Activated CD8-positive, alpha-beta T cell treated with anti-CD3 and anti-CD28 coated beads, Interleukin-2, amount 10 ng/mL, durations not matched to agents 7 days and 5 days (primary cell): ENCODE measurements around the gene RAB14. TPM values are rescaled to one million over a fixed set of nuclear protein-coding genes. Genes with fewer than 3 reads are reported as not detected.

Experiments used
- ATAC-seq: fragments of 150-1000 bp; cut with Tn5 transposase; one replicate; pipeline ENCODE4 v1.10.0; 2021; ENCODE audit warnings: moderate library complexity
- CTCF ChIA-PET: fragments of 350-600 bp; sonication (Branson Sonifier 250); formaldehyde crosslinking; loops from one replicate; lab custom pipeline; 2021; ENCODE audit warnings: antibody characterized with exemption; lab: Charles Lee
- POLR2A ChIA-PET: fragments of 350-600 bp; sonication (Branson Sonifier 250); formaldehyde crosslinking; loops from one replicate; lab custom pipeline; 2021; ENCODE audit warnings: antibody characterized with exemption; lab: Charles Lee
- DNase-seq: peaks from one replicate; pipeline ENCODE4 v3.0.0-alpha.2; 2020
- H3K27ac Mint-ChIP-seq: one replicate; pipeline ENCODE4 v1.8.0; 2021; ENCODE audit warnings: mild to moderate bottlenecking, mixed read lengths
- H3K27me3 Mint-ChIP-seq: one replicate; pipeline ENCODE4 v1.8.0; 2021; ENCODE audit warnings: low read depth, mixed read lengths
- H3K36me3 Mint-ChIP-seq: one replicate; pipeline ENCODE4 v1.8.0; 2021; ENCODE audit warnings: low read depth, mixed read lengths
- H3K4me1 Mint-ChIP-seq: one replicate; pipeline ENCODE4 v1.8.0; 2021; ENCODE audit warnings: low read depth, mixed read lengths
- H3K4me3 Mint-ChIP-seq: one replicate; pipeline ENCODE4 v1.8.0; 2021; ENCODE audit warnings: mild to moderate bottlenecking, mixed read lengths
- H3K9me3 Mint-ChIP-seq: one replicate; pipeline ENCODE4 v1.8.0; 2022; ENCODE audit warnings: mixed read lengths; ENCODE audit not compliant: insufficient read depth
- total RNA-seq, 2 experiments: library from RNA; stranded (reverse); gene quantifications; one replicate each; pipeline ENCODE4 v1.2.3, GENCODE V29; 2021

Gene RAB14
- 10 to 100 TPM; 56.7 to 68.2 TPM for total RNA-seq

DNA sequence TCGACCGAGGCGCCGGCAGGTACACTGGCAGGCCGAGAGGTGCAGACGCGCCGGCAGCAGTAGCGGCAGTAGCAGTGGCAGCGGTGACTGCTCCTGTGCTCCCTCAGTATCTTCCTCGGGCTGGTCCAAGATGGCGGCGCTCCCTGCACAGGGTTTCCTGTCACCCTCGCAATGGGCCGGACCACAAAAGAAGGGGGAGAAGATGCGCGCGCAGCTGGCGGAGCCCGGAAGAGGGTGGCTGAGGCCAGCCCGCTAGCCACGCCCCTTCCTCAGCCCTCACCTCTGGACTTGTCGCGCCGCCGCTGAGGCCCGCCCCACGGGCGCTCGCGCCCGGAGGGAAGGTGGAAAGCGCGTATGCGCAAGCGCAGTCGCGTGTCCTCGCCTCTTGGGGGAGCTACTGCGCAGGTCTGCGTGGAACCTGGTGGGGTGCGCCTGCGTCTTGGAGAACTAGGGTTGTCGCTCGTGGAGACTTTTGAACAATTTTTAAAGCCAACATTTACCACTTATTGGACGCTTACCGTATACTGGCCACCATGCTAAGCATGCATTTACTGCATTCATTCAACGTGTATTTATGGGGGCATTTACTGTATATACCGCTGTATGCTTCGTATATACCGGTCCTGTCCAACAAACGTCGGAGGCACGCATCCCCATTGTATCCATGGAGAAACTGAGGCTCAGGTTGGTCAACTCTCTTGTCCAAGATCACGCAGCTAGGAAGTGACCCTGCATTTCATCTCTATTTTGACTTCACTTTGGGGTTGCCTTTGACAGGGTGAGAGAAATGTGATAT is at the start of gene RAB14:
Gene RAB14 (minus strand): TSS at position 132 of the 796 bp plus-strand sequence. CDS start 8,457 bp downstream, outside the sequence.
- Mint-ChIP-seq H3K9me3 (no peaks in the 10 kb centered on the region), H3K4me1 (peaks cover 55% of the 10 kb centered on the region), H3K27ac (peak within 1 kb of the TSS; percentile 95), H3K36me3 (peaks cover 25% of the 10 kb centered on the region), H3K27me3 (no peaks in the 10 kb centered on the region), H3K4me3 (peak within 1 kb of the TSS; percentile 96)
- peak; percentile 89 for ATAC-seq
- CTCF ChIA-PET, result interaction anchor here (1.0 to 3.3 kb wide), 7 partner anchors 12 to 192 kb away, joined by 3 to 15 read pairs (median 4); no protein-coding TSS in a partner anchor
- peak; percentile 100 for DNase-seq
- POLR2A ChIA-PET, result interaction anchor here (1.1 to 3.2 kb wide), 5 partner anchors 11 to 33 kb away, joined by 4 to 14 read pairs (median 6); no protein-coding TSS in a partner anchor

DNA sequence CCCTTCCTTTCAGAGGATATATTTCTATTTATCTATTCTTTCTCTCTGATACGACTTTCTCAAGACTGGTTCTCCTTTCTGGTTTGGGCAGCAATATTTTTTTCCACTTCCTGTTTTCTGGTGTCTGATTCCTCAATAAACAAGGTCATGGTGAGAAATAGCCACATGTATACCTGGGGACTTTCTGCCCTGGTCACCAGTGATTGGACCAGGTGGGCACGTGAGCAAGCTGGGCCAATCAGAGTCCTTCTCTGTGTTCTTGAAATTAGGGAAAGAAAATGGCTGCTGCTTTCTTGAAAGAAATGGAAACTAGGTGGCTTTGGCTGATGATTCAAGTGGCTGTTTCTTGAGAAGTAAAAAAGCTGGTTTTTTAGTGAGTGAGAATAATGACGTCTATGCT is 47.9 kb upstream of the RAB14 start:
- DNase-seq (no peak), ATAC-seq (no peak)
- Mint-ChIP-seq H3K9me3 (no peaks in the 10 kb centered on the region), H3K36me3 (no peaks in the 10 kb centered on the region), H3K4me3 (no peak overlapping the region), H3K27ac (no peak overlapping the region), H3K27me3 (no peaks in the 10 kb centered on the region), H3K4me1 (peaks cover 3% of the 10 kb centered on the region)
- CTCF ChIA-PET, result interaction anchor here (1.5 kb wide), 1 partner anchor 29 kb away, joined by 4 read pairs; no protein-coding TSS in a partner anchor
- POLR2A ChIA-PET, result no interaction called here

DNA sequence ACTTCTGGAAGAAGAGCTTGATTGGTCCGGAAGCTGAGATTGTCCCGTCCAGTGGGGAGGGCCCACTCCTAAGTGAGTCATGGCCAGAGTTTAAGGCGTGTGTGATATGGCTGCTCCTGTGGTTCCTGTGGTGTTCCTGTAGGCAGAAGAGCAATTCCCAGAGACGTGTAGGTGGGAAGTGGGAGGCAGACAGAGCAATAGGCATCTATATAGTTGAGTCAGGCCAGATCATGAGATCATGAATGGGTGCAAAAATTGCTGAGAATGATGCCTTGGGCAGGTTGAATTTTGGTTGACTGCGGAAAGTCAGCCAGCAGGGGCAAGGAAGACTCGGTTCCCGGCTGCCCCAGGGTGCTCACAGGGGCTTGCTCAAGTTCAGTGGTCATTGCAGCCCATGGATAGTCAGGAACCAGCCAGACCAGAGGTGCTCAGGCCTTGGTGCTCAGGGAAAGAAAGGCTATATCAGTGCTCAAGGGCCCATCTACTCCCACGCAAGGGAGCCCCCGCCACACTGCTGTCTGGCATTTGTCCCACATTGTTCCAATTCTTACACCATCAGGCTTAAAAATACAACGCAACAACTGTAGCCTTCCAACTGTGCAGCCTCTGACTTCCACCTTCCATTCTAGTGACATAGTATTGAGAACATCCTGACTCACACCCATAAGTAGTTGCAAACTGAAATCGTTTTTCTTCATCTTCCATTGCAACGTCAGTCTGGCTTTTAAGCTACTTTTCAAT is 45.3 kb upstream of the RAB14 start:
- Mint-ChIP-seq H3K9me3 (peaks cover 7% of the 10 kb centered on the region), H3K27me3 (no peaks in the 10 kb centered on the region), H3K4me3 (no peak overlapping the region), H3K36me3 (peaks cover 5% of the 10 kb centered on the region), H3K4me1 (no peaks in the 10 kb centered on the region), H3K27ac (no peak overlapping the region)
- ChIA-PET CTCF (interaction anchor here (1.2 to 1.3 kb wide), 2 partner anchors 31 to 33 kb away, joined by 5 to 6 read pairs; no protein-coding TSS in a partner anchor), POLR2A (no interaction called here)
- DNase-seq, result no peak
- no peak for ATAC-seq

DNA sequence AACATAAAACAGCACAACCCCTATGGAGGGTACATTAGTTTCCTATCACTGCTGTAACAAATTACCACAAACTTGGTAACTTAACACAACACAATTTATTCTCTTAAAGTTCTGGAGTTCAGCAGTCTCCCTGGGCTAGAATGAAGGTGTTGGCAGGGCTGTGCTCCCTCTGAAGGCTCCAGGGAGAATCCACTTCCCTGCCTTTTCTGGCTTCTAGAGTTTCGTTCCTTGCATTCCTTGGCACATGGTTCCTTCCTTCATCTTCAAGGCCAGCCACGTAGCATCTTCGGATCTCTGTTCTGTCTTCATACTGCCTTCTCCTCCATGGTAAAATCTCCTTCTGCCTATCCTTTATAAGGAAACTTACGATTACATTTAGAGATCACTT is 41.3 kb upstream of the RAB14 start:
- Mint-ChIP-seq H3K9me3 (peaks cover 7% of the 10 kb centered on the region), H3K36me3 (peaks cover 5% of the 10 kb centered on the region), H3K4me1 (no peaks in the 10 kb centered on the region), H3K27ac (no peak overlapping the region), H3K27me3 (no peaks in the 10 kb centered on the region), H3K4me3 (no peak overlapping the region)
- DNase-seq (no peak), ATAC-seq (no peak)
- CTCF ChIA-PET, result interaction anchor here (1.1 kb wide), 2 partner anchors 12 to 29 kb away, joined by 3 read pairs; no protein-coding TSS in a partner anchor
- POLR2A ChIA-PET, result no interaction called here

DNA sequence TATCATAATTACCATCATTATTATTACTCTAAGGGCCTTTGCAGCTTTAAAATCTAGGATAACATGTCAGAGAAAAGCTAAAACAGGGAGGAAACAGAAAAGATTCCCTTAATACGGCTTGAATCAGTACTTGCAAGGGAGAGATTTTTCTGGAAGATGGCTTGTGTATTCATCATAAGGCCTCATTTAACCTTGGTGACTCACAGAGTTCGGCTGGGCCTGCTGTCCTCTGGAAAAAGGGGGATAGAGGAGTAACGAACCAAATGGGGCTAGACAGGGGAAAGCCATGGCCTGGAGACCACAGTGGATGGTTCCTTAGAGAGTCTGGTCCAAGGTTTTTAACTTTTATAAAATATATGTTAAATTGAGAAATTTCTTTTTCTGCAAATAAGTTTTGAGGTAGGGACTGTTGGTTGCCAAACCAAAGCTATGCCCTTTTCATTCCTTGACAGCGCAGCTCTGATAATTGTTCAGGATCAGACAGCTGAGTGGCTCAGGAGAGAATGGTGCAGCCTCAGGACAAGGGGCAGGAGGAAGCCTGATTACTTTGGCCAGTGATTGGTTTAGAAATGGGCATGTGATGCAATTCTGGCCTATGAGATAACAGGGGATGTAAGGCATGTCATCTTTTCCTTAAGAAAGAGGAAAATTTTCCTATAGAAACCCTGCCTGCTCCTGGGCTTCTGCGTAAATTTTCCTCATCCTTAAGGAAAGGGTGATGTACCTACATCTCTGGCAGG is 40.7 kb upstream of the RAB14 start:
- H3K4me3 Mint-ChIP-seq, result no peak overlapping the region
- no peaks in the 10 kb centered on the region for H3K27me3 Mint-ChIP-seq
- peaks cover 5% of the 10 kb centered on the region for H3K36me3 Mint-ChIP-seq
- no peaks in the 10 kb centered on the region for H3K4me1 Mint-ChIP-seq
- no peak overlapping the region for H3K27ac Mint-ChIP-seq
- ATAC-seq (no peak), DNase-seq (no peak)
- ChIA-PET POLR2A (no interaction called here), CTCF (interaction anchor here (0.8 to 2.0 kb wide), 4 partner anchors 29 to 182 kb away, joined by 3 to 6 read pairs (median 3); no protein-coding TSS in a partner anchor)
- peaks cover 7% of the 10 kb centered on the region for H3K9me3 Mint-ChIP-seq

DNA sequence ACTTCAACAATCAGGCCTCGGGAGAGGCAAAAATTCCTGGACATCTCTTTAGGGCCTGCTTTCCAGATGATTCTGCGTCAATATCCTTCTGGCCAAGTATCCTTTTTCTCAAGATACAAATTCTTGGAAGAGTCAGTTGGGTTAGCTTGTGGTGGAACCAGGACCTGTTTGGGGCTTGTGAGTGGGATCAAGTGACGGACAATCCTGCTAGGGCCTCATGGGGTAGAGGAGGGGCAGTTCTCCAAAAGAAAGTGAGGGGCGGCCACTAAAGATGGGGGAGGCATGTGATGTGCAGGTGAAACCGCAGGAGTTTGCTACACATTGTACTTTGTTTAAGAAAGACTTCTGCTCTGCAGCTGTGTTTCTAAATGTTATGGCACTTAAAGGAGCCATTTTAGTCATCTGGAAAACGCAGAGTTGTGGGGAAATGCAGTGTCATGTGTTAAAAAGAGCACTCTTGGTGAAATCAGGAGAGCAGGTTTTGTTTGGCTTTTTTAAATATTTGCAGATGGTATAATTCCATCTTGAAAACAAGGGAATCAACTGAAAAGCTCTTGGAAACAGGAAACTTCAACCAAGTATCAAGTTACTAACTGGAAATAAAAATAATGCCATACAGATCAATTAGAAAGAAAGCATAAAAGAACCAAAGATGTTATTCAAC is 38.9 kb upstream of the RAB14 start:
- Mint-ChIP-seq H3K27me3 (no peaks in the 10 kb centered on the region), H3K4me1 (no peaks in the 10 kb centered on the region), H3K4me3 (no peak overlapping the region), H3K9me3 (peaks cover 7% of the 10 kb centered on the region), H3K36me3 (peaks cover 5% of the 10 kb centered on the region), H3K27ac (no peak overlapping the region)
- ChIA-PET POLR2A (no interaction called here), CTCF (interaction anchor here (1.1 to 2.0 kb wide), 2 partner anchors 38 to 79 kb away, joined by 3 to 6 read pairs; no protein-coding TSS in a partner anchor)
- no peak for ATAC-seq
- DNase-seq, result no peak

DNA sequence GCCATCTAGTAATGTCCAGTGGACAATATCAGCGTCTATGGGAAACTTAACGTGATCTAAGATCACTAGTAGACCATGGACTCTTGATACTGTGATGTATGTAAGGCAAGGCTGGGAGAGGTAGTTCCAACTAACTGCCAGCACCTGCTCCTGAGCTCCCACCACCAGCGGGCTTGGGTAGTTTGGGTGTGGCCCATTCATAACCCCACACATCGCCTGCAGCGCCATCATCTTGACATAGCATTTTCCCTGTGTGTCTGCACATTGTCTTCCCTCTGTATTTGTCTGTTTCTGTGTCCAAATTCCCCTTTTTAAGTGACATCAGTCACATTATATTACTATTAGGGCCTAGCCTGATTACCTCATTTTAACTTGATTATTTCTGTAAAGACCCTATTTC is 38.2 kb upstream of the RAB14 start:
- no peak for DNase-seq
- no peak overlapping the region for H3K4me3 Mint-ChIP-seq
- H3K4me1 Mint-ChIP-seq, result no peaks in the 10 kb centered on the region
- ChIA-PET POLR2A (no interaction called here), CTCF (interaction anchor here (1.1 kb wide), 1 partner anchor 80 kb away, joined by 3 read pairs; no protein-coding TSS in a partner anchor)
- no peak for ATAC-seq
- no peak overlapping the region for H3K27ac Mint-ChIP-seq
- H3K36me3 Mint-ChIP-seq, result peaks cover 5% of the 10 kb centered on the region
- no peaks in the 10 kb centered on the region for H3K27me3 Mint-ChIP-seq
- peaks cover 7% of the 10 kb centered on the region for H3K9me3 Mint-ChIP-seq

DNA sequence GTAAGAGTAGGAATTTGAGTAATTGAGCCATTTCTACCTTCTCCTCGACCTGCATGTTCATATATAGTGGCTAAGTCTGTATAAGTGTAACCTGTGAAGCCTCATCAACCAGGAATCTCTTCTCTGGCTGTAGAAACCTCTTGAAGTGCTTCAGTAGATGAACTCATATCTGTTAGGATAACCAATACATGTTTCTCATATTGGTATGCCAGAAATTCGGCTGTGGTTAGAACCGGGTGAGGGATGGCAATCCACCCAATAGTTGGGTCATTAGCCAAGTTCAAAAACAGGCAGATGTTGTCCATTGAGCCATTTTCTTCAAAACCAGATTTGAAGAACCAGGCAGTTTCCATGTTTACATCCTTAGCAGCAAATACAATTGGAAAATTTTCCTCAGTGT is 37.4 kb upstream of the RAB14 start:
- H3K4me1 Mint-ChIP-seq, result no peaks in the 10 kb centered on the region
- no peak overlapping the region for H3K4me3 Mint-ChIP-seq
- peaks cover 5% of the 10 kb centered on the region for H3K36me3 Mint-ChIP-seq
- CTCF ChIA-PET, result interaction anchor here (1.0 to 1.2 kb wide), 3 partner anchors 26 to 81 kb away, joined by 3 to 5 read pairs (median 4); no protein-coding TSS in a partner anchor
- POLR2A ChIA-PET, result no interaction called here
- peaks cover 2% of the 10 kb centered on the region for H3K9me3 Mint-ChIP-seq
- H3K27ac Mint-ChIP-seq, result no peak overlapping the region
- DNase-seq (no peak), ATAC-seq (no peak)
- H3K27me3 Mint-ChIP-seq, result no peaks in the 10 kb centered on the region

DNA sequence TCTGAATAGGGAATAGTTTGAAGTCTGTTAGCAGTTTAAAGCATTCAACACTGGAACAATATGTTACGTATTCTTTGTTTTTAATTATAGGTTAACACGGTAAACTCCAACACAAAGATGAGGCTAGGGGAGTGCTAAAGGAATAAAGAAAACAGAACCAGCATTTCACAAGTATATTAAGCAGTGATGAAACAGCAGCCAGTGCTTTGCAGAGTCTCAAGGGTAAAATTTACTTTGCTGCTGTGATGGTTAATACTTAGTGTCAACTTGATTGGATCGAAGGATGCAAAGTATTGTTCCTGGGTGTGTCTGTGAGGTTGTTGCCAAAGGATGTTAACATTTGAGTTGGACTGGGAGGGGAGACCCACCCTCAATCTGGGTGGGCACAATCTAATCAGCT is 36.2 kb upstream of the RAB14 start:
- H3K36me3 Mint-ChIP-seq, result no peaks in the 10 kb centered on the region
- no peak for DNase-seq
- H3K4me1 Mint-ChIP-seq, result no peaks in the 10 kb centered on the region
- H3K4me3 Mint-ChIP-seq, result no peak overlapping the region
- ATAC-seq, result no peak
- no peaks in the 10 kb centered on the region for H3K27me3 Mint-ChIP-seq
- no peaks in the 10 kb centered on the region for H3K9me3 Mint-ChIP-seq
- ChIA-PET POLR2A (no interaction called here), CTCF (interaction anchor here (1.2 kb wide), 1 partner anchor 41 kb away, joined by 5 read pairs; no protein-coding TSS in a partner anchor)
- no peak overlapping the region for H3K27ac Mint-ChIP-seq

DNA sequence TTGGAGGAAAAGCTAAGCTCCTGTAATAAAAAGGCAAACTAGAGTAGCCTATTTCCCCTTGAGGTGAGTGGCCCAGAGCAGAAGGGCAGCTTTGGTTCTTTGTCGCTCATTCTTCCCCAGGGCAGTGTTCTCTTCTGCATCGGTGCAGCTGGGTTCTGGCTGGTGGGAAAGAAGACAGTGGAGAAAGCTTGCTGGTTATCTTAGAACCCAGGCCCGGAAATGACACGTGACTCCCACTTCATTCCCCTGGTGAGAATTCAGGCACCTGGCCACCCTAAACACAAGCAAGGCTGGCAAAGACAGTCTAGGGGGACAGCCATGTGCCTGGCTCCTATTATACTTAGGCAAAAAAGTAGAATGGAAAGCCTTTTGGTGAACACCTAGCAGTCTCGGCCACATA is 33.8 kb upstream of the RAB14 start:
- ATAC-seq, result no peak
- Mint-ChIP-seq H3K4me1 (no peaks in the 10 kb centered on the region), H3K27ac (no peak overlapping the region), H3K27me3 (no peaks in the 10 kb centered on the region), H3K4me3 (no peak overlapping the region), H3K9me3 (no peaks in the 10 kb centered on the region), H3K36me3 (peaks cover 2% of the 10 kb centered on the region)
- ChIA-PET CTCF (interaction anchor here (1.4 to 2.4 kb wide), 2 partner anchors 21 to 24 kb away, joined by 3 to 18 read pairs; no protein-coding TSS in a partner anchor), POLR2A (no interaction called here)
- DNase-seq, result no peak

DNA sequence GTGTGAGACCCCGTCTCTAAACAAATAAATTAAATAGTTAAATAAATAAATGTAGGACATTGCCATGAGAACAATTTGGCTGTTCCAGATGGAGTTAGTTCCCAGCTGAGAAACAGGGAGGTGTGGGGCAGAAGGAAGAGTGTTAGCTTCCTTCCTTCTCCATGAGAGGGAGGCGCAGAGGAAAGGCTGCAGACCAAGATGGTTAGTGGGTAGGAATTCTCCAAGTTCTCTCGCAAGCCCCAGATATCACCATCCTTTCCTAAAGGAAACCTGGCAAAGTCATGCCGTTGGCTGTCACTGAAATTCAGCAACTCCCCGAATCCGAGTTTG is 33.1 kb upstream of the RAB14 start:
- H3K4me1 Mint-ChIP-seq, result no peaks in the 10 kb centered on the region
- no peaks in the 10 kb centered on the region for H3K9me3 Mint-ChIP-seq
- peaks cover 2% of the 10 kb centered on the region for H3K36me3 Mint-ChIP-seq
- ChIA-PET POLR2A (no interaction called here), CTCF (interaction anchor here (1.4 to 2.4 kb wide), 3 partner anchors 20 to 85 kb away, joined by 3 to 18 read pairs (median 3); no protein-coding TSS in a partner anchor)
- no peak for ATAC-seq
- no peaks in the 10 kb centered on the region for H3K27me3 Mint-ChIP-seq
- DNase-seq, result no peak
- no peak overlapping the region for H3K4me3 Mint-ChIP-seq
- no peak overlapping the region for H3K27ac Mint-ChIP-seq
